ENCODE results near the gene HMCES.
"Not testable (repeated sequence)": the region's sequence is repeated elsewhere in the genome, so short reads cannot be mapped to it uniquely, and the experiment has no call there.

Gene HMCES

DNA sequence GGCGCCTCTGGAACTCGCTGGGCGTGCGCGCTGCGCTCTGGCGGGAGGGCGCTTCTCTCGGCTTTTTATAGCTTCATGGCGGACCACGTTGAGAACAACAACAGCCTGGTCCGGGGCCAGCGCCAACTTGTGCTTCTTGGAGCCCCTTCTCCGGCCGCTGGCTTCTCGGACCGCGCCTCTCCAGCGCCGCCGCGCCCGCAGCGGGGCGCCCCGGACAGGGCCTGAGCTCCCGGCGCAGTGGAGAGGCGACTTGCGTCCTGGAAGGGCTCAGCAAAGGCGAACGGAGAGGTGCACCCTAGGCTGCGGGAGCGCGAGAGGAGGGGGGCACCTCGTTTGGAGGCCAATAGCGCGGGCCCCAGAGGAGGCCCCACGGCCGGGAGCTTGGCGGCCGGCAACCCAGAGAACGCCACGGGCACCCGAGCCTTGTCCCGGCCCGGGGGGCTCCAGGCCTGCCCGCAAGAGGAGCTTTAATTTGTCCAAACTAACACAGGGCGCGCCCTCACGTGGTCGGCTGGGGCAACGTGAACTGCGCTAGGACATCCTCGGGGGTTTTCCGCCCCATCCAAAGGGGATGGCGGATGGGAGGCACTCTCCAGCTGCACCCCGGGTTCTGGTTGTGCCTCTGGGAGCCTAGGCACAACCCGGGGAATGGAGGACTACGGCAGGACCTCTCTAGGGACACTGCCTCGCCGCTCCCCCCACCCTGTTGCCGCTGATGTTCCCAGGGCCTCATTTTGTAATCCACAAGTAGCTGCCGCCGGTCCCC is 37.8 kb downstream of the HMCES start:
- in situ Hi-C loops (cut with HindIII; ENCODE audit: low sequenced_read_pairs): no loop called here

DNA sequence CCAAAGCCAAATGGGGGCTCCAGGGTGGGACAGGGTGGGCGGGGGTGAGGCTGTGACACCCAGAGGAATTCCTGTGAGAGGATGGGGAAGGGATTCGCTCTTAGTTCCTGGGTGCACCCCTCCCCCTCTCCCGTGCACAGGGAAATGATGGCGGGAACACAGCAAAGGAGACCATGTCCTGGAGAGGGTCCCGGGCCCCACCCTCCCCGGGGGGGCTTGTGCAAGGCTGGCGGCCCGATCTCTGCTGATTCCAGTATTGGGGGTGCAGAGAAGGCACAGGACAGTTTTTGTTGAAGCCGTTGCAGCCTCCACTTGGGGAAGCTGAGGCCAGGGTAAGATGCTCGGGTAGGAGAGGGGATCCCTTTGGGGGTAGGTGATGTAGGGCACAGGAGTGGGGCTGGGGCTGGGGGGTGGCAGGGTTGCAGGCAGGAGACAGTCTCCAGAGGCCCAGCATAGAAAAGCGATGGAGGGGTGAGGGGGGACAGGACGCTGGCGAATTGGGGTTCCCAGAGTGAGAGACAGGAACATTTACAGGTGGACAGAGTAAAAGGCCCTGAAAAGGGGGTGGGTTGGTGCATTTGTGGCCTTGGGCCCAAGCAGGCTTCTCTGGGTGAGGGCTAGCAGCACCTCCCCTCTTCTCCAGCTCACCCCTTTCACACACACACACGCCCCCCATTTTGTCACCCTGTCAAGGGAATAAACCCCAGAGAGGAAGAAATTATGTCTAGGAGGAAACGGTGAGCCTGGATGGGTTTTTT is 38.5 kb downstream of the HMCES start:
- in situ Hi-C loops (cut with HindIII; ENCODE audit: low sequenced_read_pairs): no loop called here

DNA sequence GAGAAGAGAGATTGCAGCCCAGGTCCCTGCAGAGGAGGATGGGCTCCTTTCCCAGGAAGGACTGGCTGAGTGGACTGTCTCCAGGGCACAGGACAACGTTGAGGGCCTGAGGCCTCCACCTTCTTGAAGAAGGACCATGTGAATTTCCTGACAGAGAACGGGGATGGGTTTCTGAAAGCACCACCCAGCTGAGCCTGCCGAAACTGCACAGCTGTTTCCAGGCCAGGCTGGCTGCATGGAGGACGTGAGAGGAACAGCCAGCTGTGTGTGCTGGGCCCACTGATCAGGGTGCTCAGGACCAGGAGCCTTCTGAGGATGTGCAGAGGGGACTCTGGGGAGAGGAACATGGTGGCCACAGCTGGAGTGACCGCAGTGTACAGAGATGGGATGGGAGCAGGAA is 39.2 kb downstream of the HMCES start:
- in situ Hi-C loops (cut with HindIII; ENCODE audit: low sequenced_read_pairs): no loop called here

DNA sequence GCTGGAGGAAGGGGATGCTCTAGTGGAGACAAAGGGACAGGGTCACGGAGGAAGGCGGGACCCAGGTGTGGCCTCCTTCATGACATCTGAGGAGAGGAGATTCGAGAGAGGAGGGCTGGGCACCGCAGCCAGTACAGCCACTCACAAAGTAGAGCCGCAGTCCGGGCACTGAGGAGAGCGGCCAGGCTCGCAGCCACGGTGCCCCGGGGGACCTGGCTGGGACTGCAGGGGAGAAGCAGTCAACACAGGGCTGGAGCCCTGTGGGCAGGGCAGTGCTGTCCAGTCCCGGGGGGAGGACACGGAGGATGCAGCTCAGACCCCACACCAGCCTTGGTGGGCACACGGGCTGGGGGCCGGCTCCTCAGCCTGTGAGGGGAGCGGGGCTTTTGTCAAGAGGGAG is 40.3 kb downstream of the HMCES start:
- in situ Hi-C loops (cut with HindIII; ENCODE audit: low sequenced_read_pairs): no loop called here

DNA sequence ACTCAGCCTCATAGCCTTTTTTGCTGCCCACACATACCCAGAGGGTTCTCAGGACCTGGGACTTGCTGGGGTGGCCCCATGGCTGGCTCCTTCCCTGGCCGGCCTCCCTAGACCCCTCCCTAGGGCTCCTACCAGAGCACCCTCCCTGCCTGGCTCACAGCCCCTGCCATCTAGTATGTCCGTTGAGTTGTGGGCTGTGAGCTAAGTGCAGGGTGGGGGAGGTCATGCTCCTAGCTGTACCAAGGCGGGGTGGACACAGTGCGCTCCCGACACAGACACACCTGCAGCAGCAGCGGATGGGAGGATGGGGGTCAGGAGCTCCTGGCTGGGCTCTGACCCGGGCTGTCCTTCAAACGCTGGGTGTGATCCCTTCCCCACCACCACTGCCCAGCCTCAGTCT is 41.6 kb downstream of the HMCES start:
- in situ Hi-C loops (cut with HindIII; ENCODE audit: low sequenced_read_pairs): no loop called here

GRCh38 chr3:129320825-129321487 is 42.3 kb downstream of the HMCES start:
- in situ Hi-C loops (cut with HindIII; ENCODE audit: low sequenced_read_pairs): no loop called here

DNA sequence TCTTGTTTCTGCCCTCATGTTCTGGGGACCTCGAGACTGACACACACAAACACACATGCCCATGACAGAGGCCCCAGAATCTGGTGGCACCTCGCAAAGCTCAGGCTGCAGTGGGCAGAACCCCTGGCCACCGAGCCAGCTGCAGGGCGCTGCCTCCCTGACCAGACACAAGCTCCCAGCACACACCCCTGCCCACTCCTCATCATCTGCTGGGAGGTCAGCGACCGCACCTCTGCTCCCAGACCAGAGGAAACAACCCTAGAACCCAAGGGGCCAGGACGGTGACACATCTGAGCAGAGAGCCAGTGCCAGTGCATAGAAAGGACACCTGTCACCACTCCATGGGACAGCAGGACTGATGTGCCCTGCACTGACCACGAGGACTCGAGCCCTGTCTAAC is 43.2 kb downstream of the HMCES start:
- in situ Hi-C loops (cut with HindIII; ENCODE audit: low sequenced_read_pairs): no loop called here

DNA sequence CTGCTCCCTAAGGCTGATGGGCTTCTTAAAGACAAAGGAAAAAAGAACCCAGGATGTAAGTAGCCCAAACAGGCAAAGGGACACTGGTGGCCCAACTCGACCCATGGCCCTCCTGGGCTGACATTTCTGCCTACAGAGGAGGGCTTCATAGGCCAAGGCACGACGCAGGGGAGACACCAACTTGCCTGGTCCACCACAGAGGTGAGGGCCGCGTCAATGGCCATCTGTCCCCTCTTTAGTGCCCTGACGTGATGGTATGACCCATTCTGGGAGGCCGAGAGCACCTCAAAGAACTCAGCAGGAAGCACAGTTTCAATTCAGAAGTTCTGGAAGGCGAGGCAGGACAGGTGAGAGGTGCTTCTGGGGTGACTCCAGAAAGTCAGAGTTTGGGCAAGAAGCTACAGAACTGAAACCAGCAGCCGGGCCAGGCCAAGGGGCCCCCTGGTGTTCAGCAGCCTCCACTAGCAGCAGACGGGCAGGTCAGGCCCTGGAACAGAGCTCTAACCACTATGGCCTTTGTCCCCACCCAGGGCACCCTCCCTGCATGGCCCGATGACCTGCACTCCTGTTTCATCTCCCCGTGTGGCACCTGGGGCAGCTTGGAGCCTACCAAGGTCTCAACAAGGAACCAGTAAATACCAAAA is 45.1 kb downstream of the HMCES start:
- in situ Hi-C loops (cut with HindIII; ENCODE audit: low sequenced_read_pairs): no loop called here

- in situ Hi-C loops (cut with HindIII; ENCODE audit: low sequenced_read_pairs): no loop called here
Observed at GRCh38 chr3:129324855-129325254, 46.2 kb downstream of the HMCES start.

GRCh38 chr3:129325383-129325782 is 46.7 kb downstream of the HMCES start:
- in situ Hi-C loops (cut with HindIII; ENCODE audit: low sequenced_read_pairs): no loop called here

DNA sequence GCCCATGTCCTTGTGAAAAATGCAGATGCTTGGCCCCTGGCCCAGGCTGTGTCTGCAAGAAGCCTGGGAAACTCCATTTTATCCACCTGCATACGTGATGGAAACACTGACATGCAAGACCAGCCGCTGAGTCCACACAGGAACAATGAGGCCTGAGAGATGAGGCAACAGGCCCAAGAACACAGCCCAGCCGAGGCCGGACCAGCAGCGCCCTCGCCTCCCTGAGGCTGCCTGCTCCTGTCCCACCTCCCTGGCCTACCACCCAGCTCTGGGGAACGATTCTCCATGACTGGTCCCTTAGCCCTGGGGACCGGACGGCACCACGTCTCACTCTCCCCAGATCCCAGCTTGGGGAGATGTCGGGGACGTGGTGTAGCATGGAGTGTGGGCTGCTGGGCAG is 47.5 kb downstream of the HMCES start:
- in situ Hi-C loops (cut with HindIII; ENCODE audit: low sequenced_read_pairs): no loop called here

- in situ Hi-C loops (cut with HindIII; ENCODE audit: low sequenced_read_pairs): no loop called here
Observed at GRCh38 chr3:129326595-129326994, 47.9 kb downstream of the HMCES start.

GRCh38 chr3:129327510-129327909 is 48.8 kb downstream of the HMCES start:
- in situ Hi-C loops (cut with HindIII; ENCODE audit: low sequenced_read_pairs): no loop called here

- in situ Hi-C loops (cut with HindIII; ENCODE audit: low sequenced_read_pairs): no loop called here
Observed at GRCh38 chr3:129329858-129330257, 51.2 kb downstream of the HMCES start.

DNA sequence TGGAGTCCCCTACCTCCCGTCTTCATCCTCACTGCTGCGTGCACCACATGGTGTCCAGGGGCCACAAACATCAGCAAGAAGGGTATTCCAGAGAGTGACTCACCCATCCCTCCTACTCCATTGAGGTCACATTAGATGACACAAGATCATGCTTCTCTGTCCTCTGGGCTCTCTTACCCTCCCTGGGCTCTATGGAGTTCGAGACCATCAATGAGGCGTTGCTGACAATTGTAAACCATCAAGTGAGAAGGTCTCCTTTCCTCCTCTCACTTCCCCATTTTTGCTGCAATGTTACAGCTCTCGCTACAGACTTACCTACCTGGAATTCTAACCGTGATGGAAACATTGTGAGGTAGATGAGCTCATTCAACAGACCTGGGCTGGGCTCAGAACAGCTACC is 51.7 kb downstream of the HMCES start:
- in situ Hi-C loops (cut with HindIII; ENCODE audit: low sequenced_read_pairs): no loop called here

GRCh38 chr3:129333891-129334290 is 55.2 kb downstream of the HMCES start:
- in situ Hi-C loops (cut with HindIII; ENCODE audit: low sequenced_read_pairs): no loop called here

GRCh38 chr3:129336093-129336706 is 57.5 kb downstream of the HMCES start:
- in situ Hi-C loops (cut with HindIII; ENCODE audit: low sequenced_read_pairs): no loop called here

GRCh38 chr3:129337719-129338118 is 59.0 kb downstream of the HMCES start:
- in situ Hi-C loops (cut with HindIII; ENCODE audit: low sequenced_read_pairs): not testable (repeated sequence)

GRCh38 chr3:129339186-129339585 is 60.5 kb downstream of the HMCES start:
- in situ Hi-C loops (cut with HindIII; ENCODE audit: low sequenced_read_pairs): not testable (repeated sequence)

GRCh38 chr3:129339833-129340232 is 61.2 kb downstream of the HMCES start:
- in situ Hi-C loops (cut with HindIII; ENCODE audit: low sequenced_read_pairs): not testable (repeated sequence)

All from DLD1 (cell line).